Peyer's patch (tissue), 4 donors: Measurements from ENCODE around the gene TNFAIP3.

Source experiments
- CTCF ChIP-seq, 6 experiments: fragments of 450-650 bp in 4 of 6; fragments of 200-600 bp in 2 of 6; sonication (generic) in 1 of 6; IDR thresholded peaks; one replicate each; pipeline ENCODE4 v1.5.1; 2017 to 2019; ENCODE audit warnings: antibody characterized with exemption in 6 of 6, mild to moderate bottlenecking in 3 of 6, moderate library complexity in 1 of 6
- POLR2A ChIP-seq, 2 donors: fragments of 450-650 bp; IDR thresholded peaks; one replicate each; pipeline ENCODE4 v1.5.1; 2017; ENCODE audit warnings: antibody characterized with exemption in 2 of 2, mild to moderate bottlenecking in 2 of 2, moderate library complexity in 2 of 2

DNA sequence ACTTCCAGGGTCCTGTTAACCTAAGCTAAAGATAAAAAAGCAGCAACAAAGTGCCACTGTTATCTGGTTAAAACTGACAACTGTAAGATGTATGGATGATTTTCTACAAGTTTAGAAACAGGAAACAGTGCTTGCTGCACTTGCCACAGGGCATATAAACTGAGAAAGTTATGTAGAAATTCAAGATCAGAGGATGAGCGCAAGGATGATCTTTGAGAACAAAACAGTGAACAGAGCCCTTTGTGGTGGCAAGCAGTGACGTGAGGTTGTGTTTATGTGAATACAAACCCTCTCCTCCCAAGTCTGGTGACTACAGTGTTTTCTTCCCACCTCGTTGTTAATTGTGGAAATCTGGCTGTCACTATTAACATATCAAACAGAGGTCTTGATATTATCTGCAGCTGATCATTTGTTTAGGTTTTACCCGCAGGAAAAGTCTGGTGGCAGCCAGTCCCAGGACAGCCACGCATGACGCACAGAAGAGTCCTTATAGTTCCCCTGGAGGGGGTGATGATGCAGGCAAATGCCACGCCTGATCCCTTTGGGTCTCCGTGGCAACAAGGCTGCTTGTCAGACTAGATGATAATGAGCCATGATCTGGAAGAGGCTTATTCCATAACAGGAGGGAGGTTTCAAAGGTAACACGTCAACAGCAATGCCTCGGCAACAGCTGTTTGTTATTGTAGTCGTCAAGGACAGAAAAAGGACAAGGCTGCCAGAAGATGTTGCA lies 43.1 kb upstream of the TNFAIP3 start:
- no peak for TF ChIP-seq CTCF (IDR thresholded peaks at IDR 0.05)
- TF ChIP-seq POLR2A (IDR thresholded peaks at IDR 0.05): peak in 1 of 2 donors; percentile 1
